HepG2 (cell line): ENCODE measurements around the gene ZSCAN23. TPM values are rescaled to one million over a fixed set of nuclear protein-coding genes. Genes with fewer than 3 reads are reported as not detected.
A peak's percentile ranks its signal among the peaks of the same experiment; 100 is the strongest.

Source experiments
- CENPT ChIP-seq: sonication (generic); formaldehyde crosslinking; IDR thresholded peaks from 2 replicates; pipeline ENCODE4 v1.8.0; 2022; ENCODE audit warnings: low read depth, mild to moderate bottlenecking, moderate library complexity, missing genetic modification reagents
- FOXK1 ChIP-seq: sonication (generic); formaldehyde crosslinking; IDR thresholded peaks from 2 replicates; pipeline ENCODE4 v1.4.0; 2020; ENCODE audit warnings: low read depth, missing genetic modification reagents, borderline replicate concordance
- HOXA9 ChIP-seq: sonication (generic); formaldehyde crosslinking; IDR thresholded peaks from 2 replicates; pipeline ENCODE4 v1.8.1; 2022; ENCODE audit warnings: missing genetic modification reagents, mild to moderate bottlenecking, moderate library complexity, borderline replicate concordance
- JUN ChIP-seq: sonication (generic); formaldehyde crosslinking; IDR thresholded peaks from 2 replicates; pipeline ENCODE4 v1.4.0; 2020; ENCODE audit warnings: mild to moderate bottlenecking, missing genetic modification reagents
- NFATC3 ChIP-seq: sonication (generic); formaldehyde crosslinking; IDR thresholded peaks from 2 replicates; pipeline ENCODE4 v1.5.1; 2020; ENCODE audit warnings: mild to moderate bottlenecking, missing genetic modification reagents
- PAF1 ChIP-seq: IDR thresholded peaks from 2 replicates; pipeline ENCODE4 v1.6.1; 2016; ENCODE audit warnings: missing genetic modification reagents, missing compliant biosample characterization
- POLR2AphosphoS5 ChIP-seq: IDR thresholded peaks from 2 replicates; pipeline ENCODE4 v1.6.1; 2012; ENCODE audit warnings: low read depth, low read length
- ZBTB8A ChIP-seq: sonication (generic); formaldehyde crosslinking; IDR thresholded peaks from 2 replicates; pipeline ENCODE4 v1.4.0; 2020; ENCODE audit warnings: mild to moderate bottlenecking, low read depth, missing genetic modification reagents, borderline replicate concordance
- ZNF878 ChIP-seq: sonication (generic); formaldehyde crosslinking; IDR thresholded peaks from 2 replicates; pipeline ENCODE4 v1.8.1; 2023; ENCODE audit warnings: mild to moderate bottlenecking, missing genetic modification reagents, moderate library complexity
- ZNF883 ChIP-seq: sonication (generic); formaldehyde crosslinking; IDR thresholded peaks from 2 replicates; pipeline ENCODE4 v1.5.1; 2020; ENCODE audit warnings: mild to moderate bottlenecking, missing genetic modification reagents; ENCODE audit errors: not compliant biosample characterization
- ZZZ3 ChIP-seq: sonication (generic); formaldehyde crosslinking; IDR thresholded peaks from 2 replicates; pipeline ENCODE4 v1.4.0; 2020; ENCODE audit warnings: missing genetic modification reagents, mild to moderate bottlenecking, borderline replicate concordance
- polyA plus RNA-seq, 8 experiments: library from polyadenylated mRNA; depleted of rRNA in 3 of 8; stranded (reverse) in 7 of 8; unstranded in 1 of 8; fragments of >200 nt; fragmentation: Illumina TruSeq in 4 of 8; extraction: Trizol in 4 of 8; gene quantifications; 2 replicates each; pipeline versions ENCODE4 v1.2.1 to v1.2.3, GENCODE V29; 2011 to 2016; ENCODE audit warnings: low read depth in 4 of 8, missing spikeins in 1 of 8, mixed read lengths in 1 of 8; ENCODE audit not compliant: insufficient read depth in 1 of 8
- total RNA-seq, 5 experiments: library from RNA; depleted of rRNA; stranded (reverse); fragments of >200 nt; fragmentation: Illumina TruSeq; extraction: Trizol; gene quantifications; 2 replicates each; pipeline ENCODE4 v1.2.3, GENCODE V29; 2016; ENCODE audit warnings: low read depth in 1 of 5
- TF ChIP-seq, protein P1 (sequence below): sonication (generic); formaldehyde crosslinking; IDR thresholded peaks from 2 replicates; pipeline ENCODE4 v1.4.0; 2020; ENCODE audit warnings: missing genetic modification reagents
- TF ChIP-seq, protein P2 (sequence below): sonication (generic); formaldehyde crosslinking; IDR thresholded peaks from 2 replicates; pipeline ENCODE4 v1.5.1; 2020; ENCODE audit warnings: missing genetic modification reagents, mild to moderate bottlenecking, borderline replicate concordance
- TF ChIP-seq, protein P3 (sequence below): IDR thresholded peaks from 2 replicates; pipeline ENCODE4 v1.6.1; 2016; ENCODE audit warnings: low read depth, control low read depth
- TF ChIP-seq, protein P4 (sequence below): sonication (generic); formaldehyde crosslinking; IDR thresholded peaks from 2 replicates; pipeline ENCODE4 v1.4.0; 2020; ENCODE audit warnings: missing genetic modification reagents
- TF ChIP-seq, protein P5 (sequence below): sonication (generic); formaldehyde crosslinking; IDR thresholded peaks from 2 replicates; pipeline ENCODE4 v1.4.0; 2020; ENCODE audit warnings: missing genetic modification reagents, borderline replicate concordance

ZSCAN23 gene
- total and polyA plus RNA-seq, 2 of the 13 experiments (the other 11 are each of a cell fraction or from before 2014, with no cell fraction given): 0.29 to 1.2 TPM

DNA sequence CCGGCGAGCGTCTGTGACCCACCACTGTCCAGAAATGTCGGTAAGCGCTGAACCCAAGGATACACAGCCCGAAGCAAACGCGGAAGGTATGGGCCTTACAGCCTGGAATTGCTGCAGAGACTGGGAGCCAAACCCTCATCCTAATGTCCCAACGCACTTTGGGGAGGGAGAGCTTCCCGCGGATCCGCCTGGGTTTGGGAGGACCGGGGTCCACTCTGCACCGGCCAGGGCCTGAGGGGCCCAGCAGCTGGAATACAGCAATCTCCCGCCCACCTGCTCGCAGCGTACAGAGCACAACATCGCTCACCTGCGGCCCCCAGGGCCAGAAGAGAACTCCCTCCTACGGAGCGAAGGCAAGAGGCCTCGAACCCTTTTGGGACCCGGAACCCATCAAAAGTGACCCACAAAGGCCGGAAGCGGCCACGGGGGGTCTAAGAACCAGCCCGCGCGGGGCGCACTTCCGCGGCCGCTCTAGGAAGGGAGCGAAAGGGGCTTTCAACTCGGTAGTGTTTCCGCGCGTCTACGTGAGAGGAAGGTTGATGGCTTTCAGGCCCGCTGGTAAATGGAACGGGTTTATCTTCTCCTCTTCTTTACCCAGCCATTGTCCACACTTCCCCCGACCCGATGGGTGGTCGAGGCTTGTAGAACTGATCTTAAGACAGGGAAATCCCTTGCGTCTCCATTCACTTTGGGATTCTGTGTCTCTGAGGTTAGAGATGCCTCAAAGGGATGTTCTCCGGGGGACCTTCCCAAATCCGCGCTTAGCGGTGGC is 43.8 kb downstream of the ZSCAN23 start, which contains the start of gene ZSCAN12 (continued):
- TF ChIP-seq, protein P1, sequence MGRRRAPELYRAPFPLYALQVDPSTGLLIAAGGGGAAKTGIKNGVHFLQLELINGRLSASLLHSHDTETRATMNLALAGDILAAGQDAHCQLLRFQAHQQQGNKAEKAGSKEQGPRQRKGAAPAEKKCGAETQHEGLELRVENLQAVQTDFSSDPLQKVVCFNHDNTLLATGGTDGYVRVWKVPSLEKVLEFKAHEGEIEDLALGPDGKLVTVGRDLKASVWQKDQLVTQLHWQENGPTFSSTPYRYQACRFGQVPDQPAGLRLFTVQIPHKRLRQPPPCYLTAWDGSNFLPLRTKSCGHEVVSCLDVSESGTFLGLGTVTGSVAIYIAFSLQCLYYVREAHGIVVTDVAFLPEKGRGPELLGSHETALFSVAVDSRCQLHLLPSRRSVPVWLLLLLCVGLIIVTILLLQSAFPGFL (CRISPR knock-in tag): no peak
- TF ChIP-seq ZZZ3 (CRISPR knock-in tag) (peak; percentile 97), POLR2AphosphoS5 (peak; percentile 95), NFATC3 (CRISPR knock-in tag) (peak; percentile 53; the same call in 1 of the 2 replicates), JUN (CRISPR knock-in tag) (peak; percentile 55; the same call in 1 of the 2 replicates), ZBTB8A (CRISPR knock-in tag) (no peak), HOXA9 (CRISPR knock-in tag) (no peak; the same call in 1 of the 2 replicates), ZNF878 (CRISPR knock-in tag) (peak; percentile 98), PAF1 (CRISPR knock-in tag) (no peak), CENPT (CRISPR knock-in tag) (no peak), FOXK1 (peak; percentile 94; the same call in 1 of the 2 replicates), ZNF883 (CRISPR knock-in tag) (peak; percentile 77)
- TF ChIP-seq, protein P2, sequence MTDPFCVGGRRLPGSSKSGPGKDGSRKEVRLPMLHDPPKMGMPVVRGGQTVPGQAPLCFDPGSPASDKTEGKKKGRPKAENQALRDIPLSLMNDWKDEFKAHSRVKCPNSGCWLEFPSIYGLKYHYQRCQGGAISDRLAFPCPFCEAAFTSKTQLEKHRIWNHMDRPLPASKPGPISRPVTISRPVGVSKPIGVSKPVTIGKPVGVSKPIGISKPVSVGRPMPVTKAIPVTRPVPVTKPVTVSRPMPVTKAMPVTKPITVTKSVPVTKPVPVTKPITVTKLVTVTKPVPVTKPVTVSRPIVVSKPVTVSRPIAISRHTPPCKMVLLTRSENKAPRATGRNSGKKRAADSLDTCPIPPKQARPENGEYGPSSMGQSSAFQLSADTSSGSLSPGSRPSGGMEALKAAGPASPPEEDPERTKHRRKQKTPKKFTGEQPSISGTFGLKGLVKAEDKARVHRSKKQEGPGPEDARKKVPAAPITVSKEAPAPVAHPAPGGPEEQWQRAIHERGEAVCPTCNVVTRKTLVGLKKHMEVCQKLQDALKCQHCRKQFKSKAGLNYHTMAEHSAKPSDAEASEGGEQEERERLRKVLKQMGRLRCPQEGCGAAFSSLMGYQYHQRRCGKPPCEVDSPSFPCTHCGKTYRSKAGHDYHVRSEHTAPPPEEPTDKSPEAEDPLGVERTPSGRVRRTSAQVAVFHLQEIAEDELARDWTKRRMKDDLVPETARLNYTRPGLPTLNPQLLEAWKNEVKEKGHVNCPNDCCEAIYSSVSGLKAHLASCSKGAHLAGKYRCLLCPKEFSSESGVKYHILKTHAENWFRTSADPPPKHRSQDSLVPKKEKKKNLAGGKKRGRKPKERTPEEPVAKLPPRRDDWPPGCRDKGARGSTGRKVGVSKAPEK: no peak
- TF ChIP-seq, protein P3, sequence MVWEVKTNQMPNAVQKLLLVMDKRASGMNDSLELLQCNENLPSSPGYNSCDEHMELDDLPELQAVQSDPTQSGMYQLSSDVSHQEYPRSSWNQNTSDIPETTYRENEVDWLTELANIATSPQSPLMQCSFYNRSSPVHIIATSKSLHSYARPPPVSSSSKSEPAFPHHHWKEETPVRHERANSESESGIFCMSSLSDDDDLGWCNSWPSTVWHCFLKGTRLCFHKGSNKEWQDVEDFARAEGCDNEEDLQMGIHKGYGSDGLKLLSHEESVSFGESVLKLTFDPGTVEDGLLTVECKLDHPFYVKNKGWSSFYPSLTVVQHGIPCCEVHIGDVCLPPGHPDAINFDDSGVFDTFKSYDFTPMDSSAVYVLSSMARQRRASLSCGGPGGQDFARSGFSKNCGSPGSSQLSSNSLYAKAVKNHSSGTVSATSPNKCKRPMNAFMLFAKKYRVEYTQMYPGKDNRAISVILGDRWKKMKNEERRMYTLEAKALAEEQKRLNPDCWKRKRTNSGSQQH (CRISPR knock-in tag): peak; percentile 94
- TF ChIP-seq, protein P4, sequence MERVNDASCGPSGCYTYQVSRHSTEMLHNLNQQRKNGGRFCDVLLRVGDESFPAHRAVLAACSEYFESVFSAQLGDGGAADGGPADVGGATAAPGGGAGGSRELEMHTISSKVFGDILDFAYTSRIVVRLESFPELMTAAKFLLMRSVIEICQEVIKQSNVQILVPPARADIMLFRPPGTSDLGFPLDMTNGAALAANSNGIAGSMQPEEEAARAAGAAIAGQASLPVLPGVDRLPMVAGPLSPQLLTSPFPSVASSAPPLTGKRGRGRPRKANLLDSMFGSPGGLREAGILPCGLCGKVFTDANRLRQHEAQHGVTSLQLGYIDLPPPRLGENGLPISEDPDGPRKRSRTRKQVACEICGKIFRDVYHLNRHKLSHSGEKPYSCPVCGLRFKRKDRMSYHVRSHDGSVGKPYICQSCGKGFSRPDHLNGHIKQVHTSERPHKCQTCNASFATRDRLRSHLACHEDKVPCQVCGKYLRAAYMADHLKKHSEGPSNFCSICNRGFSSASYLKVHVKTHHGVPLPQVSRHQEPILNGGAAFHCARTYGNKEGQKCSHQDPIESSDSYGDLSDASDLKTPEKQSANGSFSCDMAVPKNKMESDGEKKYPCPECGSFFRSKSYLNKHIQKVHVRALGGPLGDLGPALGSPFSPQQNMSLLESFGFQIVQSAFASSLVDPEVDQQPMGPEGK (CRISPR knock-in tag): peak; percentile 78
- TF ChIP-seq, protein P5, sequence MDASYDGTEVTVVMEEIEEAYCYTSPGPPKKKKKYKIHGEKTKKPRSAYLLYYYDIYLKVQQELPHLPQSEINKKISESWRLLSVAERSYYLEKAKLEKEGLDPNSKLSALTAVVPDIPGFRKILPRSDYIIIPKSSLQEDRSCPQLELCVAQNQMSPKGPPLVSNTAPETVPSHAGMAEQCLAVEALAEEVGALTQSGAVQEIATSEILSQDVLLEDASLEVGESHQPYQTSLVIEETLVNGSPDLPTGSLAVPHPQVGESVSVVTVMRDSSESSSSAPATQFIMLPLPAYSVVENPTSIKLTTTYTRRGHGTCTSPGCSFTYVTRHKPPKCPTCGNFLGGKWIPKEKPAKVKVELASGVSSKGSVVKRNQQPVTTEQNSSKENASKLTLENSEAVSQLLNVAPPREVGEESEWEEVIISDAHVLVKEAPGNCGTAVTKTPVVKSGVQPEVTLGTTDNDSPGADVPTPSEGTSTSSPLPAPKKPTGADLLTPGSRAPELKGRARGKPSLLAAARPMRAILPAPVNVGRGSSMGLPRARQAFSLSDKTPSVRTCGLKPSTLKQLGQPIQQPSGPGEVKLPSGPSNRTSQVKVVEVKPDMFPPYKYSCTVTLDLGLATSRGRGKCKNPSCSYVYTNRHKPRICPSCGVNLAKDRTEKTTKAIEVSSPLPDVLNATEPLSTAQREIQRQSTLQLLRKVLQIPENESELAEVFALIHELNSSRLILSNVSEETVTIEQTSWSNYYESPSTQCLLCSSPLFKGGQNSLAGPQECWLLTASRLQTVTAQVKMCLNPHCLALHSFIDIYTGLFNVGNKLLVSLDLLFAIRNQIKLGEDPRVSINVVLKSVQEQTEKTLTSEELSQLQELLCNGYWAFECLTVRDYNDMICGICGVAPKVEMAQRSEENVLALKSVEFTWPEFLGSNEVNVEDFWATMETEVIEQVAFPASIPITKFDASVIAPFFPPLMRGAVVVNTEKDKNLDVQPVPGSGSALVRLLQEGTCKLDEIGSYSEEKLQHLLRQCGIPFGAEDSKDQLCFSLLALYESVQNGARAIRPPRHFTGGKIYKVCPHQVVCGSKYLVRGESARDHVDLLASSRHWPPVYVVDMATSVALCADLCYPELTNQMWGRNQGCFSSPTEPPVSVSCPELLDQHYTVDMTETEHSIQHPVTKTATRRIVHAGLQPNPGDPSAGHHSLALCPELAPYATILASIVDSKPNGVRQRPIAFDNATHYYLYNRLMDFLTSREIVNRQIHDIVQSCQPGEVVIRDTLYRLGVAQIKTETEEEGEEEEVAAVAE (CRISPR knock-in tag): peak; percentile 88; the same call in 1 of the 2 replicates
